K562 (cell line): ENCODE data around the gene DGLUCY. TPM values are rescaled to one million over a fixed set of nuclear protein-coding genes. Genes with fewer than 3 reads are reported as not detected.

ENCODE experiments used
- ATAC-seq: fragments of 200-7000 bp; cut with Tn5 transposase; 3 replicates; pipeline ENCODE4 v1.9.1; 2020; ENCODE audit warnings: moderate library complexity
- BruUV-seq: library from RNA; stranded (reverse); fragments of 400-500 nt; replicated peaks from 2 replicates; lab custom pipeline; 2021; lab: Mats Ljungman, UMichigan
- CTCF ChIA-PET: fragments of 300-600 bp; formaldehyde crosslinking; extraction: SDS; loops from one replicate; lab custom pipeline; 2021; ENCODE audit warnings: low intra/inter-chr PET ratio; lab: Yijun Ruan, JAX
- POLR2A ChIA-PET: fragments of 300-600, 350-650 bp; sonication (Branson Sonifier 250); formaldehyde crosslinking; extraction: SDS; loops from one replicate; lab custom pipeline; 2021; ENCODE audit warnings: antibody characterized with exemption, inconsistent platforms; lab: Yijun Ruan, JAX
- DNase-seq, 4 experiments: peaks; one replicate each; pipeline versions ENCODE4 v3.0.0 to v3.0.0-alpha.2; 2011 to 2018; ENCODE audit warnings: low spot score in 3 of 4, mixed read lengths in 3 of 4; ENCODE audit errors: extremely low read depth in 1 of 4
- FAIRE-seq: peaks from 2 replicates; lab custom pipeline; 2011; peaks lifted over from hg19 to GRCh38; lab: Jason Lieb, UNC
- H2AFZ ChIP-seq: 2 replicates; pipeline ENCODE4 v1.6.0; 2011; ENCODE audit warnings: low read depth, low read length, control low read depth, inconsistent platforms
- H3K27ac ChIP-seq: fragments of 200-600 bp; 3 replicates; pipeline ENCODE4 v1.8.0; 2011; ENCODE audit warnings: low read depth, mild to moderate bottlenecking, control low read depth, inconsistent platforms, low read length, moderate library complexity, mixed read lengths; ENCODE audit errors: extremely low read depth
- H3K27me3 ChIP-seq, 2 experiments: fragments of 300-600 bp in 1 of 2; 2 replicates in 1 of 2; 3 replicates in 1 of 2; pipeline versions ENCODE4 v1.6.0 to v1.8.0; 2011; ENCODE audit warnings: inconsistent platforms in 2 of 2, low read length in 2 of 2, mild to moderate bottlenecking in 1 of 2, mixed read lengths in 1 of 2, moderate library complexity in 1 of 2; ENCODE audit not compliant: control insufficient read depth in 2 of 2, insufficient read depth in 2 of 2
- H3K36me3 ChIP-seq: fragments of 300-600 bp; 3 replicates; pipeline ENCODE4 v1.8.0; 2011; ENCODE audit warnings: mild to moderate bottlenecking, low read length, inconsistent platforms; ENCODE audit not compliant: control insufficient read depth, insufficient read depth
- H3K4me1 ChIP-seq, 2 experiments: fragments of 200-600 bp in 1 of 2; replicated peaks in 1 of 2; 2 replicates in 1 of 2; 3 replicates in 1 of 2; pipeline versions ENCODE4 v1.5.1 to v1.8.0; 2011; ENCODE audit warnings: inconsistent platforms in 2 of 2, low read length in 2 of 2, mild to moderate bottlenecking in 1 of 2, mixed read lengths in 1 of 2, moderate library complexity in 1 of 2; ENCODE audit not compliant: control insufficient read depth in 2 of 2, insufficient read depth in 2 of 2
- H3K4me2 ChIP-seq: 2 replicates; pipeline ENCODE4 v1.6.1; 2011; ENCODE audit warnings: low read length, control low read depth, inconsistent platforms, mixed read lengths; ENCODE audit not compliant: insufficient read depth
- H3K4me3 ChIP-seq: fragments of 200-600 bp; sonication (generic), shearing (Covaris generic); 2 replicates; pipeline ENCODE4 v1.5.1; 2016; ENCODE audit warnings: control low read depth, inconsistent platforms
- H3K79me2 ChIP-seq: fragments of 200-600 bp; 3 replicates; pipeline ENCODE4 v1.8.0; 2011; ENCODE audit warnings: low read length, inconsistent platforms; ENCODE audit not compliant: control insufficient read depth, insufficient read depth
- H3K9ac ChIP-seq, 2 experiments: 2 replicates each; pipeline versions ENCODE4 v1.6.0 to v1.6.1; 2011; ENCODE audit warnings: low read depth in 2 of 2, low read length in 2 of 2, control low read depth in 1 of 2, inconsistent platforms in 1 of 2, mild to moderate bottlenecking in 1 of 2, mixed read lengths in 1 of 2; ENCODE audit not compliant: insufficient read depth in 1 of 2
- H3K9me1 ChIP-seq: one replicate; pipeline ENCODE4 v1.6.0; 2011; ENCODE audit warnings: inconsistent platforms, mild to moderate bottlenecking, low read length, moderate library complexity; ENCODE audit not compliant: control insufficient read depth, insufficient read depth
- H3K9me3 ChIP-seq: replicated peaks from 2 replicates; pipeline ENCODE4 v1.5.1; 2011; ENCODE audit warnings: low read depth, low read length, inconsistent platforms; ENCODE audit not compliant: control insufficient read depth, insufficient read depth
- H4K20me1 ChIP-seq: replicated peaks from 2 replicates; pipeline ENCODE4 v1.6.1; 2011; ENCODE audit warnings: low read length, inconsistent platforms, mixed read lengths; ENCODE audit not compliant: control insufficient read depth, insufficient read depth
- HDAC3 ChIP-seq: fragments of 450-650 bp; IDR thresholded peaks from 2 replicates; pipeline ENCODE4 v1.6.1; 2018; ENCODE audit warnings: borderline replicate concordance, mild to moderate bottlenecking, moderate library complexity; ENCODE audit not compliant: partially characterized antibody
- NR1H2 ChIP-seq: sonication (generic); formaldehyde crosslinking; IDR thresholded peaks from 2 replicates; pipeline ENCODE4 v1.4.0; 2020; ENCODE audit warnings: mild to moderate bottlenecking, missing genetic modification reagents
- NR2F6 ChIP-seq: fragments of 450-650 bp; formaldehyde crosslinking; IDR thresholded peaks from 2 replicates; pipeline ENCODE4 v1.4.0; 2020; ENCODE audit warnings: mild to moderate bottlenecking
- PHB2 ChIP-seq: fragments of 450-650 bp; IDR thresholded peaks from 2 replicates; pipeline ENCODE4 v1.6.1; 2017; ENCODE audit warnings: low read depth
- PPARD ChIP-seq: fragments of 250-450 bp; sonication (Bioruptor Pico); IDR thresholded peaks from 2 replicates; pipeline ENCODE4 v1.8.0; 2022; ENCODE audit warnings: inconsistent platforms, mild to moderate bottlenecking, moderate library complexity
- SREBF2 ChIP-seq: sonication (generic); formaldehyde crosslinking; IDR thresholded peaks from 2 replicates; pipeline ENCODE4 v1.4.0; 2020; ENCODE audit warnings: mild to moderate bottlenecking, missing genetic modification reagents
- U2AF2 ChIP-seq: fragments of 200-400 bp; formaldehyde crosslinking; optimal IDR thresholded peaks from 2 replicates; pipeline ENCODE3; 2017; ENCODE audit warnings: low read depth, mild to moderate bottlenecking, low read length
- YBX1 ChIP-seq: fragments of 450-650 bp; IDR thresholded peaks from 2 replicates; pipeline ENCODE4 v1.7.1; 2016; ENCODE audit warnings: mild to moderate bottlenecking
- ZNF507 ChIP-seq: conservative IDR thresholded peaks from 2 replicates; pipeline ENCODE4 v1.6.1; 2017; ENCODE audit warnings: missing genetic modification characterization, missing compliant biosample characterization
- WGBS: fragments of 100-300 bp; shearing (Covaris generic); methylation state at CpG from one replicate; pipeline ENCODE4 v1.1.6; 2016; ENCODE audit warnings: low coverage, mixed read lengths; ENCODE audit not compliant: insufficient coverage; ENCODE audit errors: missing lambda C conversion rate; 5-methylcytosine and 5-hydroxymethylcytosine counted together
- in situ Hi-C: fragments of 300-500 bp; cut with MboI; formaldehyde crosslinking; loops from 4 replicates; pipeline ENCODE4 v1.15.0; 2018; ENCODE audit warnings: inconsistent platforms, mixed read lengths
- intact Hi-C: fragments of 100-400 bp; cut with micrococcal nuclease; formaldehyde crosslinking; loops from 2 replicates; pipeline ENCODE4 v1.14.2; 2022
- polyA plus RNA-seq, 8 experiments: library from polyadenylated mRNA; depleted of rRNA in 4 of 8; stranded (reverse) in 5 of 8; unstranded in 3 of 8; fragments of >200 nt; fragmentation: Nextera tagmentation in 2 of 8; fragmentation: Illumina TruSeq in 1 of 8; extraction: Ambion mirVana in 2 of 8; extraction: Trizol in 1 of 8; gene quantifications; 2 replicates each; pipeline versions ENCODE4 v1.2.1 to v1.2.3, GENCODE V29; 2011 to 2014; ENCODE audit warnings: inconsistent platforms in 1 of 8, missing spikeins in 1 of 8
- total RNA-seq, 7 experiments: library from RNA; depleted of rRNA in 6 of 7; stranded (reverse); fragments of >200 nt in 6 of 7; fragmentation: Illumina TruSeq in 2 of 7; extraction: Trizol in 2 of 7; gene quantifications; 2 replicates each; pipeline versions ENCODE4 v1.2.1 to v1.2.3, GENCODE V29; 2011 to 2021; ENCODE audit warnings: low replicate concordance in 1 of 7

The DGLUCY gene
- total and polyA plus RNA-seq, 9 of the 15 experiments (the other 6 are each of a cell fraction or from before 2014, with no cell fraction given): 9.9 to 28.4 (median 21.0) TPM

- H3K79me2 ChIP-seq: no peaks in the 10 kb centered on the region
- ATAC-seq (no peak), DNase-seq (no peak), FAIRE-seq (no peak)
- in situ Hi-C loops: no loop called here
- H4K20me1 ChIP-seq: no peaks in the 10 kb centered on the region
- ChIA-PET POLR2A (no interaction called here), CTCF (no interaction called here)
- H3K36me3 ChIP-seq: peaks cover 25% of the 10 kb centered on the region; the same call in 2 of the 3 replicates
- 66% methylated on average over 4 of the region's 5 CpGs for WGBS
- no peak overlapping the region for H3K9ac ChIP-seq
- H3K4me2 ChIP-seq: no peak overlapping the region
- H3K4me1 ChIP-seq: peaks cover 0 to 18% of the 10 kb centered on the region in 2 experiments; a peak in 3 of 5 replicates
- no peak overlapping the region for H3K27ac ChIP-seq
- H3K27me3 ChIP-seq: no peaks in the 10 kb centered on the region
- intact Hi-C loops: loop anchor here (10.0 kb wide), 1 partner anchor 240 kb away; no protein-coding TSS in a partner anchor
- no peak overlapping the region for H3K4me3 ChIP-seq
- BruUV-seq: no TSS peak
- H2AFZ ChIP-seq: no peak overlapping the region
- TF ChIP-seq PHB2 (no peak), ZNF507 (tag) (no peak)
- no peaks in the 10 kb centered on the region for H3K9me1 ChIP-seq
- no peaks in the 10 kb centered on the region for H3K9me3 ChIP-seq
These were observed 30.7 kb downstream of the DGLUCY start for GRCh38 chr14:91144425-91145145.

- in situ Hi-C loops: no loop called here
- ATAC-seq (no peak), FAIRE-seq (no peak), DNase-seq (no peak)
- no peaks in the 10 kb centered on the region for H3K9me1 ChIP-seq
- no peak overlapping the region for H3K4me2 ChIP-seq
- no peaks in the 10 kb centered on the region for H3K79me2 ChIP-seq
- no peak overlapping the region for H3K4me3 ChIP-seq
- H3K27ac ChIP-seq: no peak overlapping the region
- no peaks in the 10 kb centered on the region for H3K9me3 ChIP-seq
- CTCF ChIA-PET: no interaction called here
- no peaks in the 10 kb centered on the region for H4K20me1 ChIP-seq
- H3K27me3 ChIP-seq: no peaks in the 10 kb centered on the region
- no TSS peak for BruUV-seq
- no peak overlapping the region for H3K9ac ChIP-seq
- H3K36me3 ChIP-seq: peaks cover 23% of the 10 kb centered on the region; the same call in 2 of the 3 replicates
- no peak overlapping the region for H2AFZ ChIP-seq
- intact Hi-C loops: loop anchor here (10.0 kb wide), 1 partner anchor 241 kb away; no protein-coding TSS in a partner anchor
- peaks cover 0 to 14% of the 10 kb centered on the region in 2 experiments; a peak in 3 of 5 replicates for H3K4me1 ChIP-seq
- 93% methylated on average over 7 of the region's 11 CpGs for WGBS
- POLR2A ChIA-PET: interaction anchor here (0.6 kb wide), 1 partner anchor 137 kb away, joined by 4 read pairs; no protein-coding TSS in a partner anchor
- no peak for TF ChIP-seq HDAC3
- TF ChIP-seq NR1H2: no peak
- no peak for TF ChIP-seq SREBF2 (CRISPR knock-in tag)
- TF ChIP-seq PPARD (CRISPR knock-in tag): no peak
- TF ChIP-seq YBX1: no peak
- no peak for TF ChIP-seq NR2F6 (CRISPR knock-in tag)
- TF ChIP-seq U2AF2: no peak
These were observed 31.7 kb downstream of the DGLUCY start for GRCh38 chr14:91145391-91146160.
